IPS-18c (cell line): Measurements from ENCODE around the gene TUBGCP3.

Experiments
- H3K4me3 ChIP-seq: 2 replicates; pipeline ENCODE4 v1.7.0; 2013; ENCODE audit warnings: low read depth, mild to moderate bottlenecking, low read length, moderate library complexity; ENCODE audit not compliant: insufficient read depth
- H3K9me3 ChIP-seq: one replicate; pipeline ENCODE4 v1.6.1; 2013; ENCODE audit warnings: mild to moderate bottlenecking, low read length, moderate library complexity; ENCODE audit not compliant: control insufficient read depth, insufficient read depth

The TUBGCP3 gene

GRCh38 chr13:112445411-112446271, 142.3 kb downstream of the TUBGCP3 start:
- Histone ChIP-seq H3K9me3 (no peaks in the 10 kb centered on the region), H3K4me3 (no peak overlapping the region)

GRCh38 chr13:112444416-112445399, 143.2 kb downstream of the TUBGCP3 start:
- no peak overlapping the region for H3K4me3 ChIP-seq
- H3K9me3 ChIP-seq = peaks cover 2% of the 10 kb centered on the region

GRCh38 chr13:112443995-112444311, 144.0 kb downstream of the TUBGCP3 start:
- Histone ChIP-seq H3K9me3 (peaks cover 3% of the 10 kb centered on the region), H3K4me3 (no peak overlapping the region)

- no peak overlapping the region for H3K4me3 ChIP-seq
- peaks cover 3% of the 10 kb centered on the region for H3K9me3 ChIP-seq
Observed at GRCh38 chr13:112443191-112443994, 144.6 kb downstream of the TUBGCP3 start.

- Histone ChIP-seq H3K4me3 (no peak overlapping the region), H3K9me3 (peaks cover 3% of the 10 kb centered on the region)
Observed at GRCh38 chr13:112442483-112443090, 145.4 kb downstream of the TUBGCP3 start.

- peaks cover 3% of the 10 kb centered on the region for H3K9me3 ChIP-seq
- no peak overlapping the region for H3K4me3 ChIP-seq
Observed at GRCh38 chr13:112441779-112442310, 146.1 kb downstream of the TUBGCP3 start.

- Histone ChIP-seq H3K4me3 (no peak overlapping the region), H3K9me3 (peaks cover 3% of the 10 kb centered on the region)
Observed at GRCh38 chr13:112441226-112441625, 146.7 kb downstream of the TUBGCP3 start.

- H3K9me3 ChIP-seq = peaks cover 3% of the 10 kb centered on the region
- H3K4me3 ChIP-seq = no peak overlapping the region
Observed at GRCh38 chr13:112438515-112438914, 149.4 kb downstream of the TUBGCP3 start.

- H3K9me3 ChIP-seq = peaks cover 3% of the 10 kb centered on the region
- no peak overlapping the region for H3K4me3 ChIP-seq
Observed at GRCh38 chr13:112438094-112438493, 149.9 kb downstream of the TUBGCP3 start.

- Histone ChIP-seq H3K9me3 (peaks cover 3% of the 10 kb centered on the region), H3K4me3 (no peak overlapping the region)
Observed at GRCh38 chr13:112435973-112436372, 152.0 kb downstream of the TUBGCP3 start.
